Measurements from ENCODE around the gene NEXN.

- TF ChIP-seq POLR2AphosphoS5 (IDR thresholded peaks at IDR 0.05) = no peak
- TF ChIP-seq, protein P1, sequence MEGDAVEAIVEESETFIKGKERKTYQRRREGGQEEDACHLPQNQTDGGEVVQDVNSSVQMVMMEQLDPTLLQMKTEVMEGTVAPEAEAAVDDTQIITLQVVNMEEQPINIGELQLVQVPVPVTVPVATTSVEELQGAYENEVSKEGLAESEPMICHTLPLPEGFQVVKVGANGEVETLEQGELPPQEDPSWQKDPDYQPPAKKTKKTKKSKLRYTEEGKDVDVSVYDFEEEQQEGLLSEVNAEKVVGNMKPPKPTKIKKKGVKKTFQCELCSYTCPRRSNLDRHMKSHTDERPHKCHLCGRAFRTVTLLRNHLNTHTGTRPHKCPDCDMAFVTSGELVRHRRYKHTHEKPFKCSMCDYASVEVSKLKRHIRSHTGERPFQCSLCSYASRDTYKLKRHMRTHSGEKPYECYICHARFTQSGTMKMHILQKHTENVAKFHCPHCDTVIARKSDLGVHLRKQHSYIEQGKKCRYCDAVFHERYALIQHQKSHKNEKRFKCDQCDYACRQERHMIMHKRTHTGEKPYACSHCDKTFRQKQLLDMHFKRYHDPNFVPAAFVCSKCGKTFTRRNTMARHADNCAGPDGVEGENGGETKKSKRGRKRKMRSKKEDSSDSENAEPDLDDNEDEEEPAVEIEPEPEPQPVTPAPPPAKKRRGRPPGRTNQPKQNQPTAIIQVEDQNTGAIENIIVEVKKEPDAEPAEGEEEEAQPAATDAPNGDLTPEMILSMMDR (IDR thresholded peaks at IDR 0.05 in 8 of 11, conservative IDR thresholded peaks at IDR 0.05 in 3 of 11) = no peak
Measured at GRCh38 chr1:77977989-77978292, 89.5 kb downstream of the NEXN start.
